Measurements from ENCODE around the gene HOXD8. TPM values are rescaled to one million over a fixed set of nuclear protein-coding genes. Genes with fewer than 3 reads are reported as not detected.

HOXD8 gene
- total and polyA plus RNA-seq, 2 of the 8 experiments (the other 6 are each of a cell fraction or from before 2014, with no cell fraction given): not detected

DNA sequence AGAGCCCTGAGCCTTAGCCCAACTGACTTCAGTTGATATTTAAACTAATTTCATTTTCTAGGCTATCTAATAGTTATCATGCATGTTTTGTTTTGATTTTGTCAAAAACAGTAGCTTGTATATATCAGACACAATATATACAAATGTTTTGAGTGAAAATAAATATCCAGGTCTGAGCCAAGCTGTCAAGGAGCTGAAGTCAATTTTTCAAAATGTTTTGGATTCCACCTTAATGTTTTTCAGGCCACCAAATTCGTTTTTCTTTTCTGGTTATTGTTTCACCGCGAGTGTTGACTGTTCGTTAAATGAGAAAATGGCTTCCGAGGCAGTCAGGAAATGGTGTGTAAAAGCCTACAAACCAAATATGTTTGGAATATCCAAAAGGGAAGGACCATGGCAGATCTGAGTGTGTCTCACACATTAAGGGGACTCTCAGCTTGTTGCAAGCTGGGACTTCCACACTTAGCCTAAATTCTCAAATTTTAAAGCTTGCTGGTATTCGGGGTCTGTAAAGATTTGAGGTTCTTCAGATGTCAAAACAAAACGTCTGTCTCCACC lies 27.1 kb upstream of the HOXD8 start:
- ChIA-PET POLR2A (ENCODE audit: partially characterized antibody) (no interaction called here), CTCF (ENCODE audit: partially characterized antibody) (interaction anchor here (0.7 to 4.6 kb wide), 11 partner anchors 9 to 59 kb away, joined by 3 to 20 read pairs (median 6); no protein-coding TSS in a partner anchor)
- Histone ChIP-seq H2BK12ac (ENCODE audit: low read depth, low read length) (peak overlapping the region; percentile 80; the same call in 1 of the 2 replicates), H3K4me1 (replicated peaks in 1 of 4; ENCODE audit: control insufficient read depth in 3 of 4, insufficient read depth in 4 of 4, low read length in 3 of 4) (peaks cover 0 to 35% (median 19%) of the 10 kb centered on the region in 4 experiments; a peak in 6 of 7 replicates), H3K27ac (ENCODE audit: low read depth, low read length) (no peak overlapping the region), H2BK20ac (ENCODE audit: low read length) (no peak overlapping the region), H3K4me3 (ENCODE audit: extremely low read depth in 1 of 4, insufficient read depth in 2 of 4, low read depth in 3 of 4, low read length in 4 of 4) (no peak overlapping the region), H3K23ac (ENCODE audit: insufficient read length) (no peak overlapping the region), H2AFZ (ENCODE audit: low read length) (no peak overlapping the region), H3K14ac (ENCODE audit: insufficient read length) (no peak overlapping the region), H3K4me2 (ENCODE audit: insufficient read depth in 1 of 2, low read depth in 2 of 2, low read length in 2 of 2) (no peak overlapping the region), H2AK5ac (ENCODE audit: low read depth, low read length) (no peak overlapping the region), H3K36me3 (ENCODE audit: control insufficient read depth in 2 of 4, insufficient read depth in 4 of 4, low read length in 3 of 4) (no peaks in the 10 kb centered on the region; a peak in 1 of 8 replicates), H3K4ac (replicated peaks; ENCODE audit: insufficient read length, low read depth, low read length) (no peak overlapping the region), H3K9ac (replicated peaks in 1 of 4; ENCODE audit: extremely low read depth in 1 of 4, low read depth in 3 of 4, low read length in 3 of 4) (no peak overlapping the region), H2BK5ac (ENCODE audit: low read depth, low read length) (no peak overlapping the region), H3K79me2 (ENCODE audit: control insufficient read depth in 1 of 2, insufficient read depth in 2 of 2, low read length in 2 of 2) (no peaks in the 10 kb centered on the region), H4K91ac (replicated peaks; ENCODE audit: insufficient read length, low read length) (no peak overlapping the region), H4K8ac (ENCODE audit: extremely low read depth, insufficient read depth, low read length) (no peak overlapping the region), H3K27me3 (replicated peaks in 1 of 4; ENCODE audit: control insufficient read depth in 3 of 4, extremely low read depth in 1 of 4, insufficient read depth in 3 of 4, low read length in 3 of 4) (peaks cover 96 to 100% (median 99%) of the 10 kb centered on the region in 4 experiments), H4K20me1 (replicated peaks in 1 of 2; ENCODE audit: control insufficient read depth in 1 of 2, insufficient read depth in 2 of 2, low read length in 2 of 2) (peaks cover 11 to 44% of the 10 kb centered on the region in 2 experiments), H3K18ac (ENCODE audit: extremely low read depth, low read length) (no peak overlapping the region), H2BK15ac (ENCODE audit: low read length) (no peak overlapping the region), H3K9me3 (ENCODE audit: insufficient read depth in 2 of 2, low read depth in 1 of 2, low read length in 1 of 2) (no peaks in the 10 kb centered on the region), H2BK120ac (replicated peaks; ENCODE audit: low read depth, low read length) (no peak overlapping the region), H3K56ac (replicated peaks; ENCODE audit: insufficient read length, low read depth, low read length) (no peak overlapping the region), H3K23me2 (ENCODE audit: low read depth, low read length) (peaks cover 4% of the 10 kb centered on the region; the same call in 1 of the 2 replicates), H4K5ac (ENCODE audit: insufficient read length, low read depth, low read length) (no peak overlapping the region), H3K79me1 (ENCODE audit: low read depth, low read length) (no peaks in the 10 kb centered on the region)
- FAIRE-seq: no peak
- DNase-seq (ENCODE audit: low read depth in 1 of 2, low spot score in 2 of 2): no peak
- TF ChIP-seq EZH2 (IDR thresholded peaks at IDR 0.05; ENCODE audit: low read depth, low read length, severe bottlenecking): peak; percentile 79
- TF ChIP-seq SIX5 (IDR thresholded peaks at IDR 0.05; ENCODE audit: low read depth, low read length): no peak
- TF ChIP-seq CBX8 (IDR thresholded peaks at IDR 0.05; ENCODE audit: borderline replicate concordance, low read depth, low read length): peak; percentile 94
- WGBS, 2 experiments (ENCODE audit: extremely low coverage in 1 of 2, insufficient coverage in 1 of 2, insufficient read length in 1 of 2, insufficient replicate concordance in 2 of 2, low coverage in 1 of 2, low lambda C conversion rate in 2 of 2, missing lambda C conversion rate in 1 of 2): 33% methylated on average over 7 of the region's 7 CpGs; no CpG with 5 or more reads in 1 of the 2 experiments
